Stimulated activated CD8-positive, alpha-beta memory T cell treated with anti-CD3 and anti-CD28 coated beads, Interleukin-4, amount 100 ng/mL, for 24 hours (primary cell): ENCODE results near the gene TTLL4.
"Not testable (repeated sequence)": the region's sequence is repeated elsewhere in the genome, so short reads cannot be mapped to it uniquely, and the experiment has no call there.

ENCODE experiments used
- DNase-seq: peaks from one replicate; pipeline ENCODE4 v3.0.0-alpha.2; 2020; ENCODE audit warnings: low read depth

TTLL4 gene

DNA sequence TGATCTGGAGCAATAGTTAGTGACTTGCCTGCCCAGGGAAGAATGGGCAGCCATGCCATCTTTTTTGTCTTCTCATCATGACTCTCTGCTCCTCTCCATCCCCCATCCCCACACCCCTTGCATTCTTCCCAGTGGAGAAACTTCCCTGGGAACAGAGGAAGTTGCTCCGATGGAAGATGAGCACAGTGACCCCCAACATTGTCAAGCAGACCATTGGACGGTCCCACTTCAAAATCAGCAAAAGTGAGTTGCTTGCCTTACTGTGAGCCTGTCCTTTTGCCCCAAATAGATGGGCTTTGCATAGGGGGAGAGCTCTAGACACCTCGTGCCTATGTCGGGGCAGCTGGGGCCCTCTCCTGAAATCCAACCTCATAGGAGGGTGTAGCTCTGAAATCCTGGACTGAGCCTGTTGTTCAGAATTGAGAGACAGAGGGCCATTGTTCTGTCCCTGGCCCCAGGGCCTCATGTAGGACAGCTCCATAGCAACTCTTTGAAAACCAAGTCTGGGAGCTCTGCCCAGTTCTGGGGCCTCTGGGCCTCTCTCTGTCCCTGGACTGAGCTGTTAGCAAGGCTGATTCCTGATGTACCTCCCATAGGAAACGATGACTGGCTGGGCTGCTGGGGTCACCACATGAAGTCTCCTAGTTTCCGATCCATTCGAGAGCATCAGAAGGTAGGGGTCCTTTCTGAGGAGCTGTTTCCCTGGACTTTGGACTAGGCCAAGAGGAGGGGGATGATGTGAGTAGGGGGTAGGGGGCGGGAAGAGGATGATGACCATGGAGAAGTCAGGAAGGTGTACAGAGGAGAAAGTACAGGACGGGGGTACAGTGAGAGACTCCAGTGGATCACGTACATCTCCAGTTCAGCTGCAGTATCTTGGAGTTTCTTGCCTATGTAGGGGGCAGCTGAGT, 35.2 kb downstream of the TTLL4 start:
- no peak for DNase-seq

DNA sequence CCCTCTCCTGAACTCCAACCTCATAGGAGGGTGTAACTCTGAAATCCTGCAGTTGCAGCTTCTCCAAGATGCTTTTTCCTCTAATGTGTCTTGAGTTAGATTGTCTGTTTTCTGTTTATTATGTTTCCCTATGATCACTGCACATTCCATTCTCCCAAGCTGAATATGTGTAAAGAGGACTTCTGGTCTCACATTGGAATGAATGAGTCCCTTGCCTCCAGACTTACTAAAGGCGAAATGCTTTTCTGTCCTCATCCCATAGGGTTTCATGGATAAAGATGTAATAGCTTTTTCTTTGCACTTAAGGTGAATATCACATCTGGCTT, 35.8 kb downstream of the TTLL4 start:
- DNase-seq: no peak

DNA sequence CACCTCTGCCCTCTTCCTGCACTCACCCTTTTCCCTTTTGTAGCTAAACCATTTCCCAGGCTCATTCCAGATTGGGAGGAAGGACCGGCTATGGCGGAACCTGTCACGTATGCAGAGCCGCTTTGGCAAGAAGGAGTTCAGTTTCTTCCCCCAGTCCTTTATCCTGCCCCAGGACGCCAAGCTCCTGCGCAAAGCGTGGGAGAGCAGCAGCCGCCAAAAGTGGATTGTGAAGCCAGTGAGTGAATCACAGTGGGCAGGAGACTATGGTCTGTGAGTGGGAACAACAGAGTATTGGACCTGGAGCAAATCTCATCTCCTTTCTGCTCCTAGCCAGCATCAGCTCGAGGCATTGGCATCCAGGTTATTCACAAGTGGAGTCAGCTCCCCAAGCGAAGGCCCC, 36.3 kb downstream of the TTLL4 start:
- no peak for DNase-seq

DNA sequence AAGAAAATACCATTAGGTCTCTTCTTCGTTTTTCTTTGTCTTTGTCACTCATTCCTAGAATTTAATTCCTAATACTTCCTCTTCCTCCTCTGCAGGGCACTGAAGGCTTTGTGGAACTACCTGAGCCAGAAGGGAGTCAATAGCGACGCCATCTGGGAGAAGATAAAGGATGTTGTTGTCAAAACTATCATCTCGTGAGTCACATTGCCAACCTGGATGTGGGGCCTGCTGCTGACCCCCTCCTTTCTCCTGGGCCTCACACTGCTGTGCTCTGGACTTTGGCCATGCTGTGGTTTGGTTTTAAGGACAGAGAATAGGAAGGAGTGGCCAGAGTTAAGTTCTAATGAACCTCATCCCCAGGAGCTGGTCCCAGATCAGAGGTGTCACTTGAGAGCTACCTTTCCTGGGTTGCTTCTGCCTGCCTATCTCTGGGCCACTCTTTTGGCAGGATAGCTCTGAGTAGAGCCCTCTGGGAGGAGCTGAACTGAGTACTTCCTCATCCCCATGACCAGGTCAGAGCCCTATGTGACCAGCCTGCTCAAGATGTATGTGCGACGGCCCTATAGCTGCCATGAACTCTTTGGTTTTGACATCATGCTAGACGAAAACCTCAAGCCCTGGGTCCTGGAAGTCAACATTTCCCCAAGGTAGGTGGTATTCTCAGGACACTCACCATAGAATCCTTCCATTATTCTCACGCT, 38.3 kb downstream of the TTLL4 start:
- DNase-seq: no peak

GRCh38 chr2:218754201-218754600, 43.6 kb downstream of the TTLL4 start:
- no peak for DNase-seq

DNA sequence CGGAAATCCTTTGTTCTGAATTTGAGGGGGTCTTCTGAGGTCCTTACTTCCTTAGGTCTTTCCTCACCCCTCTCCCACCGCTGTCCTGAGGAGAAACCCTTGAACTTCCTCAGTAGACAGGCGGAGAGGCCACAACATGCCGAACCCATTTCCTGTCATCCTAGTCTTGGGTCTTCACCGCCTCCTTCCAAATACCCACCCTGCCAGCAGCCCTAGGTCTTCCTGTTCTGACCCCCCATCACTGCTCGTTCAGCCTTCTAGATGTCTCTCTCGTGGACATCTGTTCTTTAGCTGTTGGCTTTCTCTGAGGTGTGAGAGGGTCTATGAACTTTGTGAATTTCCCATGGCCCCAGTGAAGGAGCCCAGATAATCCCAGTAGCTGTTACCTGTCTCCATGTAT, 44.1 kb downstream of the TTLL4 start:
- DNase-seq: no peak

GRCh38 chr2:218755198-218755566, 44.5 kb downstream of the TTLL4 start:
- DNase-seq: no peak

- no peak for DNase-seq
These were observed 45.2 kb downstream of the TTLL4 start for GRCh38 chr2:218755567-218756404.

DNA sequence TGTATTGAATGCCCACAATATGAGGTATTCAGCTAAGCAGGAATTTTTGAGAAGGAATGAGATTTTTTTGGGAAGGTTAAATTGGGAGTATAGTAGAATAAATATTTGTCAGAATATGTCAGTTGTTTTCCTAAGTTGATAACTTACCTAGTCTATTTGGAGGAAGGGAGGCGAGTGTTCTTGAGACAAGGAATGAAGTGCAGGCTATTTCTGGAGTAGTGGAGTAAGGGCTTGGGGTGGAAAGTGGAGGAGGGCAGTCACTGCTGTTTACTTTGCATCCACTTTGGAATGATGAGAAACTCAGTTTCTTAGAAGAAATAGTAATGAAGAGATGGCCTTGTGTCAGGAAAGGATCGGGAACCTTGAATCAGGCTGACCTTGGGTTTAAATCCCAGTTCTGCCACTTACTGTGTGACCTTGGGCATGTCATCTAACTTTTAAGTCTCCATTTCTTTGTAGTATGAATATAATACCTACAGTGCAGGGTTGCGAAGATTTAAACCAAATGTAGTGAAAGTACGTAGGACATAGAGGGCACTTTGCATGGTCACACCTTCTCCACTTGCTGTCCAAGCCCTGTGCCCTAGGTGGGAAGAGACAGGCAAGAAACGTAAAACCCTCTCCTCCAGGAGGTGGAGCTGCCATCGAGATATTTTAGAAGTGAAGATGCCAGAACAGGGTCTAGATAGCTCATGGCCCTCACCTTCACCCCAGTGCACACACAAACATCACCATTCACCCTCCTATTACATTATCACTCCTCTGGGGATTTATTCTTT, 46.2 kb downstream of the TTLL4 start:
- DNase-seq: no peak

DNA sequence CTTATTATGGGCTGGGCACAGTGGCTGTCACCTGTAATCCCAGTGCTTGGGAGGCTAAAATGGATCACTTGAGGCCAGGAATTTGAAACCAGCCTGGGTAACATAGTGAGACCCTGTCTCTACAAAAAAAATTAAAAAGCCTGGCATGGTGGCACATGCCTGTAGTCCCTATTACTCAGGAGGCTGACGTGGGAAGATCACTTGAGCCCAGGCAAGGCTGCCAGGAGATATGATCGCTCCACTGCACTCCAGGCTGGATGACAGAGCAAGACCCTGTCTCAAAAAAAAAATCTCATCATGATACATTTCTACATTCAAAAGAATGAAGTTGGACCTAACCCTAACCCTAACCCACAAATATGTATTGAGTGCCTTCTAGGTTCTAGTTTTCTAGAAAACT, 51.2 kb downstream of the TTLL4 start:
- DNase-seq: no peak

DNA sequence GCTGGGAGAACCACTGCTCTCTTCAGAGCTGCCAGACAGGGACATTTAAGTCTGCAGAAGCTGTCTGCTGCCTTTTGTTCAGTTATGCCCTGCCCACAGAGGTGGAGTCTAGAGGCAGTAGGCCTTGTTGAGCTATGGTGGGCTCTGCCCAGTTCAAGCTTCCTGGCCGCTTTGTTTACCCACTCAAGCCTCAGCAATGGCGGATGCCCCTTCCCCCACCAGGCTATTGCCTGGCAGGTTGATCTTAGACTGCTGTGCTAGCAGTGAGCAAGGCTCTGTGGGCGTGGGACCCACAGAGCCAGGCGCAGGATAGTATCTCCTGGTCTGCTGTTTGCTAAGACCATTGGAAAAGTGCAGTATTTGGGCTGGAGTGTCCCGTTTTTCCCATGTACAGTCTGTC, 62.1 kb downstream of the TTLL4 start:
- DNase-seq: not testable (repeated sequence)

GRCh38 chr2:218773881-218774280, 63.2 kb downstream of the TTLL4 start:
- no peak for DNase-seq

GRCh38 chr2:218776488-218776887, 65.9 kb downstream of the TTLL4 start:
- DNase-seq: no peak

DNA sequence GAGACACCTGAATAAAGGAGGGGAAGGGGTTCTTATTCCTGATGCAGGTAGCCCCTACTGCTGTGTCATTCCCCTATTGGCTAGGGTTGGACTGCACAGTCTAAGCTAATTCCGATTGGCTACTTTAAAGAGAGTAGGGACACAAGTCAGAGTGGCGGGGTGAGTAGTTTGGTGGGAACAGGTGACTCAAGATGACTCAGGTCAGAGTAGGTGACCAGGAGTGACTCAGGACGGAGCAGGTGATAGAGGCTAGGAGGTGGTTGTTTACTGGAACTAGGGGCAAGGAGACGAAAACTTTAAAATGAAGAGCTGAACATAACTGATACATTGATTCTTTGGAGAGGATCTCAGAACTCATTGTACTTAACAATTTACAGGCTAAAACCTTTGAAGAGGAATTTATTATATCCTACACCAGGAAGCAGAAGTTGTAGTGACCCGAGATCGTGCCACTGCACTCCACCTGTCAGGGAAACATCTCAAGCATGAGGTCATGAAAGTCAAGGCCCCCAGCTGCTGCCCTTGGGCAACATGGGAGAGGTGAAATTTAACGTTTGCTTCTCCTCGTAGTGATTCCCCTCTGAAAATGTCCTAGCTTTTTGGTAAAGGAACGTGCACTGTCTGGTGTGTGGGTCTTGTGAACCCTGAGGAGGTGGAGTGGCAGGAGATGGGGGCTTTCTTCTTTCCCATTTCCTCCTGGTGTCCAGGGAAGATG, 66.8 kb downstream of the TTLL4 start:
- no peak for DNase-seq

- no peak for DNase-seq
These were observed 69.4 kb downstream of the TTLL4 start for GRCh38 chr2:218780046-218780445.

DNA sequence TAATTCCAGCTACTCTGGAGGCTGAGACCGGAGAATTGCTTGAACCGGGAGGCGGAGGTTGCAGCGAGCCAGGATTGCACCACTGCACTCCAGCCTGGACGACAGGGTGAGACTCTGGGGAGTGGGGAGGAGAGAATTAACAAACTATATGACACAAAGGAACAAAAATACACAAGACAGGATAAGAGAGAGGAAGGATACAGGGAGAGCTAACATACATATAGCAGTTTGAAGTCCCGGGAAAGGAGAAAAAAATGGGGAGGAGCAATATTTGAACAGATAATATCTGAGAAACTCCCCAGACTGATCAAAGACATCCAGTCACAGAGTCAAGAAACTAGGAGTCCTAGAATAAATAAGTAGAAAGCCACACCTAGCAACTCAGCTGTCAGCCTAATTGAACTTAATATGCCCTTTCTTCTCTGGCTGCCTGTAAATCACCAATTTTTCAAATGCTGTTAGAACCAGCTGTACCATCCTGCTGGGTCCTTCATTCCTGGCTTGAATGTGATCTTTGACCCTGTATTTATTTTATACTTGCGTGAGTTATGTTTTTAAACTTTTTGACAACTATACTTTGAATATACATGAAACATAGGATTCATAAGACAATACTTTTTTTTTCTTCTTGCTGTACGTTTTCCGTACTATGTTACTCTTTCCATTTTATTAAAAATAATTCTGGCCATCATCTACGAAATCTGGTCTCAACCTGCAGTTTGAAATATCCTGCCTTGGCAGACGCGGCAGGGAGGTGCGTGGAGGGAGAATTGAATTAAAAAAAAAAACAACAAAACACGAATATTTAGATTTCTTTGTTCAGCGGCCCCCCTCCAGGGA, 70.4 kb downstream of the TTLL4 start:
- no peak for DNase-seq

- no peak for DNase-seq
These were observed 71.3 kb downstream of the TTLL4 start, which contains the start of gene CYP27A1 for GRCh38 chr2:218781691-218782527. Gene CYP27A1, plus strand, starts transcription at chr2:218782147. Its CDS starts 36 bp downstream, at chr2:218782183.

DNA sequence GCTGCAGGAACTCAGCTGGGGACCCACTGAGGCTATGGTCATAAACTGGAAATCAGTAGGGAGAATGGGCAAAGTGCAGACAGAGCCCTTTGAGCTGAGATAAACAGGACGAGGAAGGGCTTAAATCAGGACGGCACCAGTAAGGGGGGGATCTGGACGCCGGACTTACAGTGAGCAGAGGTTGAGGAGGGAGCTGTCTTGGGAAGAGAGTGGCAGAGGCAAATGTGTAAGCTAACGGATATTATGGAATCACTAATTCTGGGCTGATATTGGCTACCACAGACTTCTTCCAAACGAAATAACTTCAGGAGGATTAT, 71.9 kb downstream of the TTLL4 start:
- no peak for DNase-seq

DNA sequence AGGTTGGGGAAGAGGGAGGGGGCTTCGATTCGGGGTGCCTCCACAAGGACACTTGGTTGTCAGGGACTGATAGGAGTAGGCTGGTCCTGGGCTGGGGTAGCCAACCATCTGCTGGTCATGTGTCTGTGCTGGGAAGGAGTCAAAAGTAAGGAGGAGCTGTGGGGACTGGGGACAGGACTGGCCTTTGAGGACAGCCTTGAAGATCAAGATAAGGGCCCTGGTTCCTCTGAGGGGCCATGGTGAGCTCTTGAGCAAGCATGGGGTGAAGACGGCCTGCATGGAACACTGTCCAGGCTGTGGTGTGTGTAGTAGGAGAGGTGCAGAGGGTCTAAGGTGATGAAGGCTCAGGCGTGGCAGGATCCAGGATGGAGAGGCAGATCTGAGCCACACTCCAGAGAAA, 73.1 kb downstream of the TTLL4 start:
- DNase-seq: no peak

DNA sequence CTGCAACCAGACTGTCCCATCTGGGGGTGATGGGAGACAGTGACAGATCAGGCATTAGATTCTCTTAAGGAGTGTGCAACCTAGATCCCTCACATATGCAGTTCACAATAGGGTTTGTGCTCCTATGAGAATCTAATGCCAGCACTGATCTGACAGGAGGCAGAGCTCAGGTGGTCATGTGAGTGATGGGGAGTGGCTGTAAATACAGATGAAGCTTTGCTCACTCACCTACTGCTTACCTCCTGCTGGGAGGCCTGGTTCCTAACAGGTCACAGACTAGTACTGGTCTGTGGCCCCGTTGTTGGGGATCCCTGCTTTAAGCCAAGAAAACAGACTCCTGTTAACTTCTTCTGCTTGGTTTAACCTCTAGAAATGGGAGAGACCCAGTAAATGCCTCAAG, 74.5 kb downstream of the TTLL4 start:
- no peak for DNase-seq
